GM12892 (cell line): ENCODE measurements around the gene SSH3.

Source experiments
- POLR2A ChIP-seq: IDR thresholded peaks from 2 replicates; pipeline ENCODE4 v1.6.1; 2011; ENCODE audit warnings: low read depth, low read length, control low read depth
- POLR2AphosphoS5 ChIP-seq: IDR thresholded peaks from 2 replicates; pipeline ENCODE4 v1.6.1; 2011; ENCODE audit warnings: low read depth, low read length, control low read depth

- TF ChIP-seq POLR2AphosphoS5 (no peak), POLR2A (no peak)
Observed at GRCh38 chr11:67290801-67291200, 12.5 kb upstream of the SSH3 start.
